Uterus (tissue), 4 donors: Measurements from ENCODE around the gene THOC5. TPM values are rescaled to one million over a fixed set of nuclear protein-coding genes. Genes with fewer than 3 reads are reported as not detected.

Source experiments
- DNase-seq, 2 donors: peaks; one replicate each; pipeline ENCODE4 v3.0.0-alpha.2; 2019 to 2020
- H3K27ac ChIP-seq, 2 donors: fragments of 200-600 bp; sonication (generic); 1 replicate in 1 of 2; 2 replicates in 1 of 2; pipeline ENCODE4 v1.5.1; 2016 to 2018
- H3K27me3 ChIP-seq, 2 donors: fragments of 200-600 bp; sonication (generic); one replicate each; pipeline ENCODE4 v1.5.1; 2018 to 2019; ENCODE audit warnings: control low read depth in 1 of 2
- H3K36me3 ChIP-seq, 2 donors: fragments of 200-600 bp; sonication (generic); one replicate each; pipeline ENCODE4 v1.5.1; 2019; ENCODE audit warnings: control low read depth in 1 of 2
- H3K4me1 ChIP-seq, 2 donors: fragments of 200-600 bp; sonication (generic); one replicate each; pipeline ENCODE4 v1.5.1; 2018 to 2019; ENCODE audit warnings: control low read depth in 1 of 2
- H3K4me3 ChIP-seq, 2 donors: fragments of 200-600 bp; sonication (generic); 1 replicate in 1 of 2; 2 replicates in 1 of 2; pipeline ENCODE4 v1.5.1; 2018 to 2019; ENCODE audit warnings: mild to moderate bottlenecking in 1 of 2
- H3K9me3 ChIP-seq, 2 donors: fragments of 200-600 bp; sonication (generic); one replicate each; pipeline ENCODE4 v1.5.1; 2019; ENCODE audit warnings: control low read depth in 1 of 2
- CTCF ChIP-seq, 4 experiments: fragments of 200-600 bp in 2 of 4; fragments of 450-650 bp in 2 of 4; sonication (generic) in 2 of 4; IDR thresholded peaks; one replicate each; pipeline ENCODE4 v1.5.1; 2016 to 2019; ENCODE audit warnings: antibody characterized with exemption in 4 of 4, mild to moderate bottlenecking in 2 of 4, moderate library complexity in 1 of 4
- POLR2A ChIP-seq, 2 donors: fragments of 450-650 bp; IDR thresholded peaks; one replicate each; pipeline ENCODE4 v1.6.1; 2016; ENCODE audit warnings: antibody characterized with exemption in 2 of 2, mild to moderate bottlenecking in 1 of 2, moderate library complexity in 1 of 2
- intact Hi-C: fragments of 100-400 bp; cut with DNase I; formaldehyde crosslinking; loops from one replicate; pipeline ENCODE4 v1.15.1; 2023; ENCODE audit warnings: low total_unique reads
- total RNA-seq, 4 donors: library from RNA; depleted of rRNA in 3 of 4; stranded (reverse); fragments of >200 nt in 3 of 4; gene quantifications; one replicate each; pipeline versions ENCODE4 v1.1.0 to v1.2.4, GENCODE V29; 2014 to 2023
- donor health status: DM: yes; HTN: yes; CAD: no.

Gene THOC5
- total RNA-seq, 4 donors from 2014 or later, result 8.5 to 59.1 (median 48.7) TPM

- intact Hi-C loops, result no loop called here
- Histone ChIP-seq H3K36me3 (no peaks in the 10 kb centered on the region), H3K9me3 (no peaks in the 10 kb centered on the region), H3K27ac (no peak overlapping the region), H3K4me3 (no peak overlapping the region), H3K4me1 (no peaks in the 10 kb centered on the region), H3K27me3 (no peaks in the 10 kb centered on the region)
- no peak for DNase-seq
- peak in 1 of 4 experiments; percentile 18 for TF ChIP-seq CTCF (IDR thresholded peaks at IDR 0.05)
- TF ChIP-seq POLR2A (IDR thresholded peaks at IDR 0.05), result no peak
These were observed 28.9 kb downstream of the THOC5 start for GRCh38 chr22:29524442-29525191.

GRCh38 chr22:29523761-29524160 lies 29.8 kb downstream of the THOC5 start:
- H3K4me3 ChIP-seq, result no peak overlapping the region
- no peak overlapping the region for H3K27ac ChIP-seq
- no peaks in the 10 kb centered on the region for H3K36me3 ChIP-seq
- H3K4me1 ChIP-seq, result no peaks in the 10 kb centered on the region
- H3K27me3 ChIP-seq, result no peaks in the 10 kb centered on the region
- H3K9me3 ChIP-seq, result no peaks in the 10 kb centered on the region
- DNase-seq, result no peak
- TF ChIP-seq POLR2A (IDR thresholded peaks at IDR 0.05) (no peak), CTCF (IDR thresholded peaks at IDR 0.05) (no peak)
- intact Hi-C loops, result no loop called here

- intact Hi-C loops, result no loop called here
- Histone ChIP-seq H3K4me1 (no peaks in the 10 kb centered on the region), H3K9me3 (no peaks in the 10 kb centered on the region), H3K27ac (no peak overlapping the region), H3K36me3 (no peaks in the 10 kb centered on the region), H3K4me3 (no peak overlapping the region), H3K27me3 (no peaks in the 10 kb centered on the region)
- no peak for DNase-seq
- TF ChIP-seq POLR2A (IDR thresholded peaks at IDR 0.05), result no peak
- TF ChIP-seq CTCF (IDR thresholded peaks at IDR 0.05), result no peak
These were observed 32.0 kb downstream of the THOC5 start for GRCh38 chr22:29521526-29521925.

- no peaks in the 10 kb centered on the region for H3K4me1 ChIP-seq
- DNase-seq, result no peak
- no peaks in the 10 kb centered on the region for H3K9me3 ChIP-seq
- no peak overlapping the region for H3K4me3 ChIP-seq
- intact Hi-C loops, result no loop called here
- no peaks in the 10 kb centered on the region for H3K27me3 ChIP-seq
- no peaks in the 10 kb centered on the region for H3K36me3 ChIP-seq
- no peak overlapping the region for H3K27ac ChIP-seq
- TF ChIP-seq POLR2A (IDR thresholded peaks at IDR 0.05), result no peak
- no peak for TF ChIP-seq CTCF (IDR thresholded peaks at IDR 0.05)
These were observed 32.7 kb downstream of the THOC5 start for GRCh38 chr22:29520851-29521250.

GRCh38 chr22:29519996-29520395 lies 33.6 kb downstream of the THOC5 start:
- Histone ChIP-seq H3K4me1 (no peaks in the 10 kb centered on the region), H3K27ac (no peak overlapping the region), H3K36me3 (no peaks in the 10 kb centered on the region), H3K27me3 (no peaks in the 10 kb centered on the region), H3K9me3 (no peaks in the 10 kb centered on the region), H3K4me3 (no peak overlapping the region)
- intact Hi-C loops, result no loop called here
- no peak for TF ChIP-seq POLR2A (IDR thresholded peaks at IDR 0.05)
- no peak for TF ChIP-seq CTCF (IDR thresholded peaks at IDR 0.05)
- no peak for DNase-seq
